WTC11 (cell line): Measurements from ENCODE around the gene PPP1R1B. TPM values are rescaled to one million over a fixed set of nuclear protein-coding genes. Genes with fewer than 3 reads are reported as not detected.

Experiments used
- ATAC-seq: fragments of 200-7000 bp; cut with Tn5 transposase; 2 replicates; pipeline ENCODE4 v1.10.0; 2021; ENCODE audit warnings: mild to moderate bottlenecking, moderate library complexity
- CTCF ChIA-PET: fragments of 300-600 bp; sonication (Branson Sonifier 250); formaldehyde crosslinking; loops from one replicate; lab custom pipeline; 2021; ENCODE audit warnings: antibody characterized with exemption; lab: Charles Lee
- POLR2A ChIA-PET: fragments of 350-600 bp; sonication (Branson Sonifier 250); formaldehyde crosslinking; loops from one replicate; lab custom pipeline; 2021; ENCODE audit warnings: antibody characterized with exemption; lab: Charles Lee
- DNase-seq: peaks from one replicate; pipeline ENCODE4 v3.0.0; 2021; ENCODE audit warnings: low spot score
- H3K27ac Mint-ChIP-seq: 2 replicates; pipeline ENCODE4 v1.8.0; 2021; ENCODE audit warnings: mixed read lengths
- H3K27me3 Mint-ChIP-seq: 2 replicates; pipeline ENCODE4 v1.8.0; 2021; ENCODE audit warnings: low read depth, mild to moderate bottlenecking, moderate library complexity, mixed read lengths
- H3K36me3 Mint-ChIP-seq: 2 replicates; pipeline ENCODE4 v1.8.0; 2021; ENCODE audit warnings: mixed read lengths
- H3K4me1 Mint-ChIP-seq: 2 replicates; pipeline ENCODE4 v1.8.0; 2022; ENCODE audit warnings: mixed read lengths
- H3K4me3 Mint-ChIP-seq: 2 replicates; pipeline ENCODE4 v1.8.0; 2021; ENCODE audit warnings: mild to moderate bottlenecking, moderate library complexity, mixed read lengths
- H3K9me3 Mint-ChIP-seq: 2 replicates; pipeline ENCODE4 v1.8.0; 2021; ENCODE audit warnings: mixed read lengths
- ATF6 ChIP-seq: sonication (generic); formaldehyde crosslinking; IDR thresholded peaks from 2 replicates; pipeline ENCODE4 v1.8.1; 2023; ENCODE audit warnings: mild to moderate bottlenecking, missing genetic modification reagents
- FOXJ3 ChIP-seq: sonication (generic); formaldehyde crosslinking; IDR thresholded peaks from 2 replicates; pipeline ENCODE4 v1.9.0; 2021; ENCODE audit warnings: missing genetic modification reagents, mild to moderate bottlenecking, borderline replicate concordance
- GRHL2 ChIP-seq: fragments of 250-450 bp; sonication (Bioruptor Pico); IDR thresholded peaks from 2 replicates; pipeline ENCODE4 v1.8.0; 2022; ENCODE audit warnings: mild to moderate bottlenecking, moderate library complexity; ENCODE audit not compliant: insufficient replicate concordance, severe bottlenecking
- GTF2I ChIP-seq: fragments of 250-450 bp; sonication (Bioruptor Pico); conservative IDR thresholded peaks from 2 replicates; pipeline ENCODE4 v1.4.0; 2021; ENCODE audit warnings: mild to moderate bottlenecking
- MYBL2 ChIP-seq: sonication (generic); formaldehyde crosslinking; IDR thresholded peaks from 2 replicates; pipeline ENCODE4 v1.8.1; 2023; ENCODE audit warnings: mild to moderate bottlenecking, moderate library complexity, missing genetic modification reagents
- NFE2L1 ChIP-seq: sonication (generic); formaldehyde crosslinking; IDR thresholded peaks from 2 replicates; pipeline ENCODE4 v1.8.1; 2023; ENCODE audit warnings: missing genetic modification reagents
- PRDM15 ChIP-seq: sonication (generic); formaldehyde crosslinking; IDR thresholded peaks from 2 replicates; pipeline ENCODE4 v1.8.0; 2022; ENCODE audit warnings: missing genetic modification reagents
- PRRX2 ChIP-seq: fragments of 250-450 bp; sonication (Bioruptor Pico); IDR thresholded peaks from 2 replicates; pipeline ENCODE4 v1.8.0; 2021; ENCODE audit warnings: mild to moderate bottlenecking
- RELA ChIP-seq: sonication (generic); formaldehyde crosslinking; IDR thresholded peaks from 2 replicates; pipeline ENCODE4 v1.8.1; 2022; ENCODE audit warnings: missing genetic modification reagents, mild to moderate bottlenecking, borderline replicate concordance
- SP1 ChIP-seq: sonication (generic); formaldehyde crosslinking; conservative IDR thresholded peaks from 2 replicates; pipeline ENCODE4 v1.8.1; 2022; ENCODE audit warnings: missing genetic modification reagents
- TEAD1 ChIP-seq: sonication (generic); formaldehyde crosslinking; IDR thresholded peaks from 2 replicates; pipeline ENCODE4 v1.8.0; 2022; ENCODE audit warnings: mild to moderate bottlenecking, missing genetic modification reagents
- ZNF138 ChIP-seq: sonication (generic); formaldehyde crosslinking; conservative IDR thresholded peaks from 2 replicates; pipeline ENCODE4 v1.8.1; 2022; ENCODE audit warnings: mild to moderate bottlenecking, moderate library complexity, missing genetic modification reagents
- ZNF263 ChIP-seq: sonication (generic); formaldehyde crosslinking; IDR thresholded peaks from 2 replicates; pipeline ENCODE4 v1.8.1; 2022; ENCODE audit warnings: low read depth, mild to moderate bottlenecking, moderate library complexity, missing genetic modification reagents
- ZNF317 ChIP-seq: sonication (generic); formaldehyde crosslinking; IDR thresholded peaks from 2 replicates; pipeline ENCODE4 v1.8.1; 2023; ENCODE audit warnings: low read depth, mild to moderate bottlenecking, moderate library complexity, missing genetic modification reagents, borderline replicate concordance
- total RNA-seq: library from RNA; stranded (reverse); gene quantifications from 3 replicates; pipeline ENCODE4 v1.2.3, GENCODE V29; 2021
- TF ChIP-seq, protein P1 (sequence below): fragments of 250-450 bp; sonication (Bioruptor Pico); conservative IDR thresholded peaks from 2 replicates; pipeline ENCODE4 v1.9.0; 2021; ENCODE audit warnings: mild to moderate bottlenecking
- TF ChIP-seq, protein P2 (sequence below): sonication (generic); formaldehyde crosslinking; IDR thresholded peaks from 2 replicates; pipeline ENCODE4 v1.8.1; 2022; ENCODE audit warnings: mild to moderate bottlenecking, moderate library complexity, missing genetic modification reagents
- TF ChIP-seq, protein P3 (sequence below): sonication (generic); formaldehyde crosslinking; IDR thresholded peaks from 2 replicates; pipeline ENCODE4 v1.8.0; 2022; ENCODE audit warnings: mild to moderate bottlenecking, missing genetic modification reagents

Gene PPP1R1B
- total RNA-seq, 1 experiment from 2014 or later: 20.5 TPM

GRCh38 chr17:39641883-39642282, 15.1 kb downstream of the PPP1R1B start:
- H3K4me3 Mint-ChIP-seq: no peak overlapping the region
- no peak for TF ChIP-seq NFE2L1
- no peak for TF ChIP-seq RELA (CRISPR knock-in tag)
- no peak for TF ChIP-seq PRRX2 (CRISPR knock-in tag)
- TF ChIP-seq, protein P1, sequence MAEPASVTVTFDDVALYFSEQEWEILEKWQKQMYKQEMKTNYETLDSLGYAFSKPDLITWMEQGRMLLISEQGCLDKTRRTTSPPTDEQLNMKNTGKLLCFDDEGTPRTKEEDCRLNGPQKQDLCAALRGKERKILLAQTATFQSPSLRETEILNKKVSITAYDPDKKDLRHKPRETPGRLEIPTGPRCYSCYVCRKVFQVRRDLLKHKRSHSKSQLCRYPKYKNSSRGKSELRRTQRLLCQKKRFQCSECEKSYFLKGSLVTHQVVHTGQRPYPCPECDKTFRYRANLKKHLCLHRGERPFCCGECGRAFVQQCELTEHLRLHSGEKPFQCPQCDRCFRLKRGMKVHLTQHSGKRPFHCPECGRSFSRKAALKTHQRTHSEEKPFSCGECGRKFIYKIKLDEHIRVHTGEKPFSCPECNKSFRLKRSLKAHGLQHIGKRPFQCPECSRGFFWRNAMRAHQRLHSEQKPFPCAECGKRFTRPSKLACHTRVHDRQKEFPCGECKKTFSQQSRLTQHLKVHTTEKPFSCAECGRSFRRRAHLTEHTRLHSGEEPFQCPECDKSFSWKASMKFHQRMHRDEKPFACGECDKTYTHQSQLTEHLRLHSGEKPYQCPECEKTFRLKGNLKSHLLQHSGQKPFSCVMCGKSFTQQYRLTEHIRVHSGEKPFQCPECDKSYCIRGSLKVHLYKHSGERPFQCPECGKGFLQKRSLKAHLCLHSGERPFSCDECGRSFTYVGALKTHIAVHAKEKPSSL (CRISPR knock-in tag): no peak
- TF ChIP-seq ZNF317 (CRISPR knock-in tag): no peak
- no peak for TF ChIP-seq GRHL2 (CRISPR knock-in tag)
- TF ChIP-seq, protein P2, sequence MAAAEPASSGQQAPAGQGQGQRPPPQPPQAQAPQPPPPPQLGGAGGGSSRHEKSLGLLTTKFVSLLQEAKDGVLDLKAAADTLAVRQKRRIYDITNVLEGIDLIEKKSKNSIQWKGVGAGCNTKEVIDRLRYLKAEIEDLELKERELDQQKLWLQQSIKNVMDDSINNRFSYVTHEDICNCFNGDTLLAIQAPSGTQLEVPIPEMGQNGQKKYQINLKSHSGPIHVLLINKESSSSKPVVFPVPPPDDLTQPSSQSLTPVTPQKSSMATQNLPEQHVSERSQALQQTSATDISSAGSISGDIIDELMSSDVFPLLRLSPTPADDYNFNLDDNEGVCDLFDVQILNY (CRISPR knock-in tag): no peak
- TF ChIP-seq ZNF138 (CRISPR knock-in tag): no peak
- no peak for TF ChIP-seq FOXJ3 (CRISPR knock-in tag)
- TF ChIP-seq ZNF263: no peak
- TF ChIP-seq PRDM15: no peak
- TF ChIP-seq, protein P3, sequence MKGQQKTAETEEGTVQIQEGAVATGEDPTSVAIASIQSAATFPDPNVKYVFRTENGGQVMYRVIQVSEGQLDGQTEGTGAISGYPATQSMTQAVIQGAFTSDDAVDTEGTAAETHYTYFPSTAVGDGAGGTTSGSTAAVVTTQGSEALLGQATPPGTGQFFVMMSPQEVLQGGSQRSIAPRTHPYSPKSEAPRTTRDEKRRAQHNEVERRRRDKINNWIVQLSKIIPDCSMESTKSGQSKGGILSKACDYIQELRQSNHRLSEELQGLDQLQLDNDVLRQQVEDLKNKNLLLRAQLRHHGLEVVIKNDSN (CRISPR knock-in tag): no peak
- TF ChIP-seq, all 79 proteins: peak for 0
- H3K36me3 Mint-ChIP-seq: no peaks in the 10 kb centered on the region
- no peaks in the 10 kb centered on the region for H3K27me3 Mint-ChIP-seq
- CTCF ChIA-PET: interaction anchor here (1.1 to 18.1 kb wide), 3 partner anchors 11 to 27 kb away, joined by 3 to 851 read pairs (median 10); partner anchors contain the start of genes PNMT, PPP1R1B and STARD3
- POLR2A ChIA-PET: no interaction called here
- ATAC-seq: no peak
- H3K4me1 Mint-ChIP-seq: peaks cover 63% of the 10 kb centered on the region
- H3K27ac Mint-ChIP-seq: peak overlapping the region; percentile 25; the same call in 1 of the 2 replicates
- no peaks in the 10 kb centered on the region for H3K9me3 Mint-ChIP-seq
- DNase-seq: no peak

- TF ChIP-seq ATF6 (CRISPR knock-in tag): no peak
- TF ChIP-seq SP1 (CRISPR knock-in tag): no peak
- TF ChIP-seq TEAD1 (CRISPR knock-in tag): no peak
- no peak for TF ChIP-seq MYBL2 (CRISPR knock-in tag)
- peak; percentile 76 for TF ChIP-seq GTF2I (CRISPR knock-in tag)
- H3K4me3 Mint-ChIP-seq: no peak overlapping the region
- ChIA-PET CTCF (interaction anchor here (1.1 to 18.1 kb wide), 6 partner anchors 11 to 29 kb away, joined by 3 to 851 read pairs (median 8); partner anchors contain the start of genes PPP1R1B and STARD3), POLR2A (no interaction called here)
- H3K27me3 Mint-ChIP-seq: no peaks in the 10 kb centered on the region
- H3K36me3 Mint-ChIP-seq: no peaks in the 10 kb centered on the region
- H3K4me1 Mint-ChIP-seq: peaks cover 63% of the 10 kb centered on the region
- H3K9me3 Mint-ChIP-seq: no peaks in the 10 kb centered on the region
- no peak overlapping the region for H3K27ac Mint-ChIP-seq
- no peak for ATAC-seq
- DNase-seq: no peak
These were observed 15.7 kb downstream of the PPP1R1B start for GRCh38 chr17:39642291-39643074.
